GM13976 (cell line): Measurements from ENCODE around the gene SLC35E1.

Source experiments
- DNase-seq: peaks from one replicate; pipeline ENCODE4 v3.0.0; 2012; ENCODE audit warnings: low spot score
- in situ Hi-C: fragments of 300-500 bp; cut with MboI; formaldehyde crosslinking; loops from one replicate; pipeline ENCODE4 v1.12.0; 2022; ENCODE audit warnings: low sequenced_read_pairs, mixed read lengths, inconsistent platforms; ENCODE audit not compliant: unreplicated experiment
- TF ChIP-seq, protein P1 (sequence below): IDR thresholded peaks from 2 replicates; pipeline ENCODE4 v1.5.1; 2012; ENCODE audit warnings: borderline replicate concordance, mild to moderate bottlenecking; ENCODE audit not compliant: insufficient read depth; ENCODE audit errors: extremely low read depth, missing control alignments, control extremely low read depth

The SLC35E1 gene

DNA sequence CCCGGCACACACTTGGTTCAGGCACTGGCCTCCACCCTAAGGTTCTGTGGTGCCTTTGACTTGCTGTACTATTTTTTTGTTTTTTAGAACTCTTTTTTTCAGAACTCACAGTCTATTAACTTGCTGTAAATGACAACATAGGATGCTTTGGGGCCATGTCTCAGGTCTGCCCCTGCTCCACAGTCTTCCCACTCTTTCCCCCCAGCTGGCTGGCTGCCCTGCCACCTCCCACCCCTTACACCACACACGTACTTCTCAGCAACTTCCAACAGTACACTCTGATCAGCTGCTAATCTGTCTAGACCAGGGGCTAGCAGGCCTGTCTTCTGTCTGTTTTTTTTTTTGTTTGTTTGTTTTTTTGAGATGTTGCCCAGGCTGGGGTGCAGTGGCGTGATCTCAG, 67.9 kb downstream of the SLC35E1 start:
- DNase-seq = no peak
- in situ Hi-C loops = no loop called here

More for the DNA sequence above, 67.9 kb downstream of the SLC35E1 start:
- TF ChIP-seq, protein P1, sequence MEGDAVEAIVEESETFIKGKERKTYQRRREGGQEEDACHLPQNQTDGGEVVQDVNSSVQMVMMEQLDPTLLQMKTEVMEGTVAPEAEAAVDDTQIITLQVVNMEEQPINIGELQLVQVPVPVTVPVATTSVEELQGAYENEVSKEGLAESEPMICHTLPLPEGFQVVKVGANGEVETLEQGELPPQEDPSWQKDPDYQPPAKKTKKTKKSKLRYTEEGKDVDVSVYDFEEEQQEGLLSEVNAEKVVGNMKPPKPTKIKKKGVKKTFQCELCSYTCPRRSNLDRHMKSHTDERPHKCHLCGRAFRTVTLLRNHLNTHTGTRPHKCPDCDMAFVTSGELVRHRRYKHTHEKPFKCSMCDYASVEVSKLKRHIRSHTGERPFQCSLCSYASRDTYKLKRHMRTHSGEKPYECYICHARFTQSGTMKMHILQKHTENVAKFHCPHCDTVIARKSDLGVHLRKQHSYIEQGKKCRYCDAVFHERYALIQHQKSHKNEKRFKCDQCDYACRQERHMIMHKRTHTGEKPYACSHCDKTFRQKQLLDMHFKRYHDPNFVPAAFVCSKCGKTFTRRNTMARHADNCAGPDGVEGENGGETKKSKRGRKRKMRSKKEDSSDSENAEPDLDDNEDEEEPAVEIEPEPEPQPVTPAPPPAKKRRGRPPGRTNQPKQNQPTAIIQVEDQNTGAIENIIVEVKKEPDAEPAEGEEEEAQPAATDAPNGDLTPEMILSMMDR = no peak
